HT-29 (cell line): Measurements from ENCODE around the gene ITSN1. TPM values are rescaled to one million over a fixed set of nuclear protein-coding genes. Genes with fewer than 3 reads are reported as not detected.

ENCODE experiments used
- total RNA-seq: library from RNA; depleted of rRNA; stranded (reverse); fragments of >200 nt; shearing (Covaris generic); gene quantifications from 2 replicates; pipeline ENCODE4 v1.2.3, GENCODE V29; 2014; rRNA removed

The ITSN1 gene
- total RNA-seq, 1 experiment from 2014 or later, result 19.6 TPM

Other genes with a start within 250 kb of the ITSN1 start
- 28.1 and 30.2 TPM in 2 replicates for gene IFNGR2, start 239.1 kb upstream of the ITSN1 start, total RNA-seq
- 7.0 and 8.0 TPM in 2 replicates for gene TMEM50B, start 162.5 kb upstream of the ITSN1 start, total RNA-seq
- gene DNAJC28, start 150.8 kb upstream of the ITSN1 start, total RNA-seq, result 0.20 and 0.42 TPM in 2 replicates
- 57.6 and 59.4 TPM in 2 replicates for gene GART, start 100.4 kb upstream of the ITSN1 start, total RNA-seq
- gene SON, start 99.5 kb upstream of the ITSN1 start, total RNA-seq, result 67.7 and 68.9 TPM in 2 replicates
- 19.4 and 21.7 TPM in 2 replicates for gene DONSON, start 53.8 kb upstream of the ITSN1 start, total RNA-seq
- 3.4 and 8.1 TPM in 2 replicates for gene CRYZL1, start 760 bp upstream of the ITSN1 start, total RNA-seq